Neural cell (in vitro differentiated cells): ENCODE measurements around the gene RMI2.

ENCODE experiments used
- CTCF ChIP-seq: fragments of 450-650 bp; IDR thresholded peaks from 2 replicates; pipeline ENCODE4 v1.5.1; 2014; ENCODE audit warnings: antibody characterized with exemption, mild to moderate bottlenecking, moderate library complexity; ENCODE audit not compliant: poor library complexity, severe bottlenecking
- EZH2 ChIP-seq: fragments of 200-600, 300-800 bp; shearing (Covaris generic), sonication (generic); IDR thresholded peaks from 2 replicates; pipeline ENCODE4 v1.6.1; 2014; ENCODE audit warnings: antibody characterized with exemption, low read length, borderline replicate concordance, mild to moderate bottlenecking; ENCODE audit not compliant: insufficient read depth, poor library complexity, severe bottlenecking
- SMC3 ChIP-seq: fragments of 450-650 bp; conservative IDR thresholded peaks from 2 replicates; pipeline ENCODE4 v1.6.1; 2014; ENCODE audit warnings: antibody characterized with exemption, mild to moderate bottlenecking, moderate library complexity; ENCODE audit not compliant: poor library complexity

- no peak for TF ChIP-seq EZH2
- TF ChIP-seq CTCF: no peak
- no peak for TF ChIP-seq SMC3
These were observed 18.5 kb upstream of the RMI2 start for GRCh38 chr16:11326737-11327276.
